Retinal pigment epithelial cell (primary cell): ENCODE results near the gene SNX30.

Source experiments
- DNase-seq: peaks from one replicate; pipeline ENCODE4 v3.0.0-alpha.2; 2010; ENCODE audit warnings: low read depth
- H3K4me3 ChIP-seq: 2 replicates; pipeline ENCODE4 v1.5.1; 2011; ENCODE audit warnings: mild to moderate bottlenecking, low read length, control low read depth, moderate library complexity
- CTCF ChIP-seq: conservative IDR thresholded peaks from 2 replicates; pipeline ENCODE4 v1.5.1; 2011; ENCODE audit warnings: low read depth, low read length, control low read depth, inconsistent platforms

Gene SNX30

DNA sequence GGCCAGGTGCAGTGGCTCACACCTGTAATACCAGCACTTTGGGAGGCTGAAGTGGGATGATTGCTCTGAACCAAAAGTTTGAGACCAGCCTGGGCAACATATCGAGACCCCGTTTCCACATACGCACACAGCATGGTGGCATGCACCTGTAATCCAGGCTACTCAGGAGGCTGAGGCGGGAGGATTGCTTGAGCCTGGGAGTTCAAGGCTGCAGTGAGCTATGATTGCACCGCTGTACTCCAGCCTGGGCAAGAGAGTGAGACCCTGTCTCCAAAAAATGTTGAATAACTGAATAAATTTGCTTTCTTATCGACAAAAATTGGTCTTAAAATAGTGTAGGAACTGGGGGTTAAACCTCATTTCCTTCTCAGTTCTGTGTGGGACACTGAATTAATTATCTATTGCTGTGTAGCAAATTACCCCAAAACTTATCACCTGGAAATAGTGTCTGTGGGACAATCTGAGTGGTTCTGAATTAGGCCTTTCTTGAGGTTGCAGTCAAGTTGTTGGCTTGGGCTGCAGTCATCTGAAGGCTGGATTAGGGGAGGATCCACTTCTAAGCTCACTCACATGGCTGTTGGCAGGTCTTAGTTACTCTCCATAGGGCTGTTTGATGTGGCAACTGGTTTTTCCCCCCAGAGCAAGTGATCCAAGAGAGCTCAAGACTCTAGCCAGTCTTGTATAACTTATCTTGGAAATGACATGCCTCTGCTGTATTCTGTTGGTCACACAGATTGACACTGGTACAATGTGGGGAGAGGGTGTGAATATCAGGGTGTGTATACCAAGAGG lies 2.0 kb downstream of the SNX30 start:
- peak; percentile 38 for DNase-seq
- peak overlapping the region; percentile 67 for H3K4me3 ChIP-seq

DNA sequence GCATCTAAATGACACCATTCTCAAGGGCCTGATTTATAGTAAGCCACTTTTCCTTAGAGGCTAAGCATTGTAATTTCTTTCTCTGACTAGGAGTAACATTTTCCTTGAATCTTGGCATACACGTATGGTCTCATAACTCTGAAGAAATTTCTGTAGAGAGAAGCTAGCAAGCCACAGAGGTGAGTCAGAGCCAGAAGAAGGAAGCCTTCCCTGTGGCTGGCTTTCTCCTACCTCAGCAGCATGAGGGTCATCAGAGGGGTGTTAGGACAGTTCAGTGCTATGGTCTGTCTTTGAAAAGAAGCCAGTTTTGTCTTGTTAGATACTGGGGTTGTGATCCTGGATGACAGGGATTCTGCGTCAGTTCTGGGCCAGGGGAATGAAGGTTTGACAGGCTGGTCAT lies 3.2 kb downstream of the SNX30 start:
- TF ChIP-seq CTCF: no peak
- H3K4me3 ChIP-seq: no peak overlapping the region
- peak; percentile 55 for DNase-seq

More for the DNA sequence above, 2.0 kb downstream of the SNX30 start:
- TF ChIP-seq CTCF: no peak

DNA sequence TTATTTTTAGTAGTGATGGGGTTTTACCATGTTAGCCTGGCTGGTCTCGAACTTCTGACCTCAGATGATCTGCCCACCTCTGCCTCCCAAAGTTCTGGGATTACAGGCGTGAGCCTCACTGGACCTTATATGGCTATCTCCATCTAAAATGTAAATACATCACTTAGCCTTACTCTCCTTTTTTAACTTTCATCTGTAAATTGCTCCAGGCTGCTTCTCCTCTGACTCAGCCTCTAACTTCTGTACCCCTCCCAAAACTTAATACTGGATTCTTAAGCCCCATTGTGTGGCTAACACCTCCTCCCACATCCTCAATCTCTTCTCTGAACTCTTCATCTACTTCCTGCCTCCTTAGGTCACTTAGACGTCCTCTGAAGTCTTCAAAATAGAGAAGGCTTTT lies 4.0 kb downstream of the SNX30 start:
- no peak overlapping the region for H3K4me3 ChIP-seq
- TF ChIP-seq CTCF: no peak
- DNase-seq: no peak

DNA sequence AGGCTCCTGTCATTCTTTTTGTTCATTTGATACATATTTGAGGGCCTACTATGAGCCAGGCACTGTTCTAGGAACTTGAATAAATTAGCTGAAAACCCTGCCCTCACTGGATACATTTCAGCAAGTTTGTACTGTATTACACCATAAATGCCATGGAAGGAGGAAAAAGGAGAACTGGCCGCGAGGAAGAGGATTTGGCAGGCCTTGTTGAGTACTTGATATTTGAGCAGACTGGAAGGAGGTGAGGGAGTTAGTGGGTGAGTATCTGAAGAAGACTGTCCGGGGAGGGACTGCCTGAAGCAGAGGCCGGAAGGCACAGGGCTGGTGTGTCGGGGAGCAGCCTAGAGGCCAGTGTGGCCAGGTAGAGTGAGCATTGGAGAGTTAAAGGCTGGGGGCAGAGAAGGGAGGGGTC lies 4.5 kb downstream of the SNX30 start:
- no peak overlapping the region for H3K4me3 ChIP-seq
- no peak for DNase-seq
- no peak for TF ChIP-seq CTCF

DNA sequence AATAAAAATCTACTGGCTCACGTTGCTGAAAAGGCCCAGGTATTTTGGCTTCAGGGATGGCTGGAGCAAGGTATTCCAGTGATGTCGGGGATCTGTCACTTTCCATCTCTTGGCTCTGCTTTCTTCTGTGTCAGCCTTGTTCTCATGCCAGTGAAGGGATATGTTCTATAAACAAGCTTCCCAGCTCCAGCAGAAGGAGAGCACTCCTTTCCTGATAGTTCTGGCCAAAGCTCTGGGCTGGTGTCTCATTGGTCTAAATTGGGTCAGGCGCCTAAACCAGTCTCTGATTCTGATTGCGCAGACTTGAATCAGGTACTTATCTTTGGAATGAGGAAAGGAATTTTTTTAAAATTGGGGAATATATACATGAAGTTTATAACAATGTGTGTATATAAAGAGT lies 5.1 kb downstream of the SNX30 start:
- no peak for DNase-seq
- TF ChIP-seq CTCF: no peak
- H3K4me3 ChIP-seq: no peak overlapping the region

GRCh38 chr9:112757282-112757883 lies 6.8 kb downstream of the SNX30 start:
- DNase-seq: peak; percentile 69
- TF ChIP-seq CTCF: no peak
- no peak overlapping the region for H3K4me3 ChIP-seq

DNA sequence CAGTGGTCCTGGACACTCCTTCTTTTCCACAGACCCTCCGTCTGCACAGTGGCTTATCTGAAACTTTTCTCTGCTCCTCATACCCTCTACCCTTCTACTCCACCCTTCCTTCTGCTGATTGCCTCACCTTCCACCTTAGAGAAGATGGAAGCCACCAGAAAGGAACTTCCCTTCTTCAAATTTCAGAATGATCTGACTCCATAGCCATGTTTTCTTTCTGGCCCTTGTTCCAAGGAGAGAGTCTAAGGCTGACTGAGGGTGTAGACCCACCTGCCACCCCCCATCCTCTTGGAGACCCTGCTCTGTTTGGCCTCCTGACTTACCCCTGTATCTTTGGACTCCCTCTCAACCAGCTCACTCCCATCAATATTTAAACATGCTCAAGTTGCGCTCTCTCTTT lies 7.4 kb downstream of the SNX30 start:
- no peak overlapping the region for H3K4me3 ChIP-seq
- TF ChIP-seq CTCF: no peak
- no peak for DNase-seq
